VCaP (cell line): ENCODE data around the gene TNFRSF25.

Experiments used
- H3K27ac ChIP-seq: fragments of 450-650 bp; 2 replicates; pipeline ENCODE4 v1.5.1; 2017
- TF ChIP-seq, protein P1 (sequence below): fragments of 450-650 bp; conservative IDR thresholded peaks from 2 replicates; pipeline ENCODE4 v1.5.1; 2017; ENCODE audit warnings: mild to moderate bottlenecking, moderate library complexity

Gene TNFRSF25

DNA sequence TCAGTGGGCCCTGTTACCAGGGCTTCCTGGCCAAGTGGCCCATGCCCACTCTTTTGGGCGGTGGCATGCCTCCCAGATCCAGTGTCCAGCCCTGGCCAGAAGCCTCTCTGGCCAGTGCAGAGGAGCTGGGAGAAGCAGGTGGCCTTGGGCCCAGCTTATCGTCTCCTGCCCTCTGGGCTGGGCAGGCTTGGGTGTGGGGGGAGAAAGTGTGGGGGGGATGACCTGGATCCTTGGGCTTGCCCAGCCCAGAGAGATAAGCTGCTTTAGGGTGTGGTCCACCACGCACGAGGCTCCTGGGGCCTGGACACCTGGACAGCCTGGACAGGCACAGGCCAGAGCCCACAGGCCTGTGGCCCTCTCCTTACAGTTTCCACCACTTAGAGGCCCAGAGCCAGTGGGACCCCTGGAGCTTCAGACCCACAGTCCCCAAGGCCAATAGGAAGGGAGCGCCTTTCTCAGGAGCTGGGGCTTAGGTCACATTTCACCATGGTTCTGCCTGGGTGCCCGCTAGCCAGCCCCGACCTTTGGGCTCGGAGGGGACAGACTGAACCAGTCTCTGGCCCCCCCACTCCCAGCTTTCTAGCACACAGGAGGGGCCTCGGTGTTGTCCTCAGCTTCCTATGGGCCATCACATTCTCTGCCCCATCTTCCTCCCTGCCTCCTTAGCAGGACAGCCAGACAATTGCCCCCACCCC lies 39.5 kb downstream of the TNFRSF25 start:
- TF ChIP-seq, protein P1, sequence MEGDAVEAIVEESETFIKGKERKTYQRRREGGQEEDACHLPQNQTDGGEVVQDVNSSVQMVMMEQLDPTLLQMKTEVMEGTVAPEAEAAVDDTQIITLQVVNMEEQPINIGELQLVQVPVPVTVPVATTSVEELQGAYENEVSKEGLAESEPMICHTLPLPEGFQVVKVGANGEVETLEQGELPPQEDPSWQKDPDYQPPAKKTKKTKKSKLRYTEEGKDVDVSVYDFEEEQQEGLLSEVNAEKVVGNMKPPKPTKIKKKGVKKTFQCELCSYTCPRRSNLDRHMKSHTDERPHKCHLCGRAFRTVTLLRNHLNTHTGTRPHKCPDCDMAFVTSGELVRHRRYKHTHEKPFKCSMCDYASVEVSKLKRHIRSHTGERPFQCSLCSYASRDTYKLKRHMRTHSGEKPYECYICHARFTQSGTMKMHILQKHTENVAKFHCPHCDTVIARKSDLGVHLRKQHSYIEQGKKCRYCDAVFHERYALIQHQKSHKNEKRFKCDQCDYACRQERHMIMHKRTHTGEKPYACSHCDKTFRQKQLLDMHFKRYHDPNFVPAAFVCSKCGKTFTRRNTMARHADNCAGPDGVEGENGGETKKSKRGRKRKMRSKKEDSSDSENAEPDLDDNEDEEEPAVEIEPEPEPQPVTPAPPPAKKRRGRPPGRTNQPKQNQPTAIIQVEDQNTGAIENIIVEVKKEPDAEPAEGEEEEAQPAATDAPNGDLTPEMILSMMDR = no peak
- peak overlapping the region; percentile 56; the same call in 1 of the 2 replicates for H3K27ac ChIP-seq

DNA sequence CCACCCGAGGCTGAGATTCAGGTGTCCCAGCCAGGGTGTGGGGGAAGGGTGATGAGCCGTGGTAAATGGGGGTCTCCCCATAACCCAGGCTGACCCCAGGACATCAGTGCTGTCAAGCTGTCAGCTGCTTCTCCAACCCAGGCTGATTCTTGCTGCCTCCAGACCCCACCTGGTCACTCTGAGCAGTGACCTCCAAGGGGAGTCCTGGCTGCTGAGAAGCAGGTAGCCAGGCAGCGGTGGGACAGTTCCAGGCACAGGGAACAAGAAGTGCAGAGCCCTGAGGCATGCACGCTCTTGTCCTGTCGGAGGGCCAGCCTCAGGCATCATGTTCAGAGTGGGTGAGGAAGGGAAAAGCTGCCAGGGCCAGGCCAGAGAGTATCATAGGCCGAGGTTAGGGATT lies 40.3 kb downstream of the TNFRSF25 start:
- TF ChIP-seq, protein P1 = no peak
- H3K27ac ChIP-seq = no peak overlapping the region

DNA sequence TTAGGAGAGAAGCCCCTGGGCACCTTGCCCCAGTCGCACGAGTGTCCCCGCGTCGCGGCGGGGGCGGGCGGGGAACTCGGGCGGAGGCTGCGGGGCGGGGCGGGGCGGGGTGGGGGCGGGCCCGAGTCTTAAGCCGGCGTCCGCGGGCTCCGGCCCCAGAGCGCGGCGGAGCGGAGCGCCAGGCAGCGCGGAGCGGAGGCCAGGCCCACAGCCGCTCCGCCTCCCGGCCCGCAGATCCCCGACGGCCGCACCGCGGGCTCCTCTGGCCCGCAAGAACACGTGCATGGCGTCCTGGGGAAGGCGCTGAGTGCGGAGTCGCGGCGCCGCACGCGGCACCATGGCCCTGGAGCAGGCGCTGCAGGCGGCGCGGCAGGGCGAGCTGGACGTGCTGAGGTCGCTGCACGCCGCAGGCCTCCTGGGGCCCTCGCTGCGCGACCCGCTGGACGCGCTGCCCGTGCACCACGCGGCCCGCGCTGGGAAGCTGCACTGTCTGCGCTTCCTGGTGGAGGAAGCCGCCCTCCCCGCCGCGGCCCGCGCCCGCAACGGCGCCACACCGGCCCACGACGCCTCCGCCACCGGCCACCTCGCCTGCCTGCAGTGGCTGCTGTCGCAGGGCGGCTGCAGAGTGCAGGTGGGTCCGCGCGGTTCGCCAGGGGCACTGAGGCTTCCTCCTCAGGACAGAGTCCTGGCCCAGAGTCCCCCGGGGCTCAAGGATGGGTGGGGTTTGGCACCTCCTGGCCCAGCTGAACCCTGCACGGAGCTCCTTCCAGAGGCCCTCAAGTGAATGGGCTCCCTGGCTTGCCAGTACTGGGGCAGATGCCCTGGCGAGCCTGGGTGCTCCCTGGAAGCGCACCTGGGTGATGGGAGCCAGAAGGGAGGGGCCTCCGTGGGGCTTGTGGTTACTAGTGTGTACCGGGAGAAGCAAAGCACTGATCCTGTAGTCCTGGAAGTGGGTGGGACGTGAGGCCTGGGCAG lies 41.1 kb downstream of the TNFRSF25 start, which contains the start of gene ESPN:
Gene ESPN, plus strand, starts transcription at position 158 of the 975 bp plus-strand sequence. Its CDS starts 180 bp downstream, at position 338.
- peak within 1 kb of the TSS; percentile 24; the same call in 1 of the 2 replicates for H3K27ac ChIP-seq

DNA sequence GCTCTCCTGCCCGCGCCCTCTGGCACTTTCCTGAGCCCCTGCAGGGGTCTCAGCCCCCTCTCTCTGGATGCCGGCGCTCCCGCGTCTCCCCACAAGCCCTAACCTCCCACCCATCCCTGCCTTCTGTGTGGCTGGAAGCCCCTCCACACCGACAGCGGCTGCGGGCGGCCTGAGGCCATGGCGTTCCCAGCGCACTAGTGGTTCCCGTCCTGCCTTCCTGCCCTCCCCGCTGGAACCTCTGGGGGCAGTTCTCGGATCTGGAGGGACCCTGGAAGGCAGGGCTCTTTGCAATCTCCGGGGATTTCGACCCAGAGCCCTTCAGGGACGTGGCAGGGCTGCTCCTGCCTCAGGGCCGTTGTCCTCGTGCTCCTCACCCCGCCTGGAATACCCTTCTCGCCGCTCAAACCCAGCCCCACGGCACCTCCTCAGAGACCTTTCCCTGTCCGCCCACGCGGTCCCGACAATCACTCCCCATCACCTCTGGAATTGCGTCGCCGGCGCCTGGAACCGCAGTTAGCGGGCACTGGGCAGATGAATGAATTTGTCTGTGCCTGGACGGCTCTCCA lies 41.9 kb downstream of the TNFRSF25 start:
- TF ChIP-seq, protein P1 = no peak
- H3K27ac ChIP-seq = peak overlapping the region; percentile 24; the same call in 1 of the 2 replicates

More for the DNA sequence above, 41.1 kb downstream of the TNFRSF25 start, which contains the start of gene ESPN:
- TF ChIP-seq, protein P1 = no peak

DNA sequence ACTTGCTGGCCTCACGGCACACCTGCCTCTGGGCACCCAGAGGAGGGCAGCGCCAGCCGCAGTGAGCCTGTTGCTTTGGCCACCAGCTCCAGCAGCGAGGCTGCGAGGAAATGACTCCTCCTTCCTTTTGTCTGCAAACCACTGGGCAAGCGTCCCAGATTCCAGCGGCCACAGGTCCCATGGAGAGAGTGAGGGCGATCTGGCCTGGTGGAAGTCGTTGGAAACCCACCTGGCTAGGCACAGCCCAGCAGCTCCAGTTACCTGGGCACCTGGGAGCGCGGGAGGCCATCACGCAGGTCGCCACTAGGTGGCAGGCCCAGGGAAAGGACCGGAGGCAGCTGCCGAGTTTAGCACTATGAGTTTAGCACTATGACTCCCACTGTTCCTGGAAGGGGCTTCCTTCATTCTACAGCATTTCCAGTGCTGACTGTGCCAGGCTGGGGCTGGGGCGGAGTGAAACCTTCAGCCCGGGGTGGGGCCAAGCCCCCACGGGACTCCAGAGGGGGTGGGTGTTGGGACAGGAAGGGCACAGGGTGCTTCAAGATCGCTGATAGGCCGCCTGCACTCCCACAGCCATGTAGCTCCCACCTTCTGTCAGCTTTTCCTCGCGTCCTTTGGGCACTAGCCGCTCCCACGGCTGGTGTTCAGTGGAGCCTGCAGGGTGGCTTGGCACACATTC lies 42.5 kb downstream of the TNFRSF25 start:
- H3K27ac ChIP-seq = peak overlapping the region; percentile 24
- TF ChIP-seq, protein P1 = peak; percentile 95

DNA sequence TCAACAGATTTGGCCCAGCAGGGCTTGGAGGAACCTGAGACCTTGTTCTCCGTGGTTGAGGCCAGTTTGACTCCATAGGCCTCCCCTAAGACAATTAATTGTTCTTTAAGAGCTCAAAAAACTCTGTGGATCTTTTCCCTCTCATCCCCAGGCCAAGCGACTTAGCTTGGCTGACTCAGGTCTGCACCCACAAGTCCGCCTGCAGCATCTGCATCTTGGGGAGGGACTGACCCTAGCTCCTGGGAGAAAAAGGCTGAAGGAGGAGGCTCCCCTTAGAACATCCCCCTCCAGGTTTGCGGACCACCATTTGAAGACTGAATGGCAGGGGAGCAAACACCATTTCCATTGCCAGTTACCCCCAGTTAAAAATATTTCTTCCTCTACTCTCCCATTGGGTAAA lies 44.7 kb downstream of the TNFRSF25 start:
- no peak overlapping the region for H3K27ac ChIP-seq
- TF ChIP-seq, protein P1 = no peak
